Activated CD4-positive, alpha-beta T cell treated with anti-CD3 and anti-CD28 coated beads, Interleukin-2, Interleukin-6, amounts not matched to agents 100 ng/mL and 50 ng/mL, durations not matched to agents 16 hours and 8 hours (primary cell): ENCODE data around the gene JAG1.

Experiments
- DNase-seq: peaks from one replicate; pipeline ENCODE4 v3.0.0-alpha.2; 2020

JAG1 gene

GRCh38 chr20:10696650-10697049 is 22.9 kb upstream of the JAG1 start:
- peak; percentile 24 for DNase-seq

DNA sequence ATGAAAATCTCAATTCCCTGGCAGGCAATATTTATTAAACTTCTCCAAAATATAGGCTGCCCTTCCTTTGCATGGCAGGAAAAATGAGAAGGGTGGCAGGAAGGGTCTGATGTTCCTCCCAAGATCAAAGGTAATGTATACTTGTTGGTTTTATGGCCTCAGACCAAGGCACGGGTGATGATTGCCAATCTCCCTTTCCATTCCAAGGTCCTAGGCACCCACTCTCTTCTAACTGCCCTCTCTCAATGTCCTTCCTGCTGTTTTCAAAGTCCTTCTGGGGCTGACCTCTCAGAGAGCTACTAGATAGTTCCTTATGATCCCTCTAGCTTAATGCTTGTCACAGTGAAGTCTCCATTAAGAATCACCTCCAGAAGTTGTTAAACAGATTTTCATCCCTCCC is 15.6 kb upstream of the JAG1 start:
- no peak for DNase-seq

- DNase-seq, result no peak
Observed at GRCh38 chr20:10687895-10688294, 14.1 kb upstream of the JAG1 start.

DNA sequence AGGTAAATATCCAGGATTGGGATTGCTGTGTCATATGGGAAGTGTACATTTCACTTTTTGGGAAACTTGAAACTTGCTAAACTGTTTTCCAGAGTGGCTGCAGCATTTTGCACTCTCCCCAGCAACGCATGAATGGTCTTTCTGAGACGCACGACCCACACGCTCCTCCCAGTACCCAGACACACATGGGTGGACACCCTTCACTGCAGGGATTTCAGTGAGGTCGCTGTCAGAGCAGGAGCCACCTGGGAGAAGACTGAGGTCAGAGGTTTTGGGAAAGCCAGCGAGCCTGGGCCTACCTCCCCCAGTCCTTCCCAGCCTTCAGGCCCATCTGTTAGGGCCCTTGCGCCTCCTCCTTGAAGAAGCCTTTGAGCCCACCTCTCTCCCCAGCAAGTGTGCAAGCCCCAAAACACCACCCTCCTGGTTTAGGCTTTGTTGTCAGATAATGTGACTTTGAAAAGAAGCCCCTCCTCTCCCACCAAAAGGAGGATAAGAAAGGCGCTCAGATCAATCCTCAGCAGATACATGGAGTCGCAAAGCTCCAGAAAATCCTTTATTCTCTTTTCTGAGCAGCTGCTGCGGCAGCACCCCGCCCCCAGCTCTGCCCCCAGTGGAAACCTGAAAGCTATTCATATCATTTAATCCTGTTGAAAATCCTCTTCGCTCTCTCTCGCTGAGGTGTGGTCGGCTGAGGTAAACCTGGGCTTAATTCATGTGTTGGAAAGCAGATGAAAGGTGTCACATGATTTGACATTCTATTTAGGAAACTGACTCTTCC is 12.7 kb upstream of the JAG1 start:
- DNase-seq, result no peak

- no peak for DNase-seq
Observed at GRCh38 chr20:10683537-10683936, 9.7 kb upstream of the JAG1 start.

- no peak for DNase-seq
Observed at GRCh38 chr20:10682939-10683338, 9.1 kb upstream of the JAG1 start.

DNA sequence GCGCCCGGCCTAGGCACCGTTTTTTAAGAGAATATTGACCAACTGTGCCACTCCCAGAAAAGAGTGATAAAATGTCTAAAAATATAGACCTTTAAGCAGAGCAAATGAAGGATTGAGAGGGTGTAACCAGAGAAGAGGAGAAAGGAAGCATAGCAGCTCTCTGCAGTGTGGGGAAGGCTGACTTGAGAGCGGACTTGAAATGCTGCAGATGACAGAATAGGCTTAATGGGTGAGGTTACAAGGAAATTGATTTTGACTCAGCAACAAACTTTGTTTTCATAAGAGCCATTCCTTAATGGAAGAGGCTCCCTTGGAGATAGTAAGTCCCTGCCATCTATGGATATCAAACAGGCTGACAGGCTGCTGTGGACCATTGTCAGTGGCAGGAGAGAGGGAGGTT is 7.7 kb upstream of the JAG1 start:
- DNase-seq, result no peak

- DNase-seq, result no peak
Observed at GRCh38 chr20:10680571-10680970, 6.8 kb upstream of the JAG1 start.

GRCh38 chr20:10679269-10679668 is 5.5 kb upstream of the JAG1 start:
- no peak for DNase-seq

DNA sequence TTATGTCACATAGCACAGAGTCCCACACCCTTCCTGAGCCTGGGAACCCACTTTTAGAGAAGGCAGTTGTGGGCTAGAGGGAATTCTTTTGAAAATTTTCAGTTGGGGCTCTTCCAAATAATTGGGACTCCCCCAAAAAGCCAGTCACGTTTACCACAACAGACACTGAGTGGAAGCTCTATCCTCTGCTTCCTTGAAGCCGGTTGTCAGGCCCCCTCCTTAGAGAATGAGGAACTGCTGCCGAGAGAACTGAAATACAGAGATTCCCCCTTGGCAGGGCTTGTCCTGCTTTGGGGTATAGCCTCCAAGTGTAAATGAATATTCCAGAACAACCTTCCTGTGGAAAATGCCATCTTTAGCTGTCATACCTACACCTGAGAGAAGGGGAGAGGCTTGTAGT is 2.7 kb upstream of the JAG1 start:
- DNase-seq, result no peak

- no peak for DNase-seq
Observed at GRCh38 chr20:10675450-10675848, 1.6 kb upstream of the JAG1 start.

DNA sequence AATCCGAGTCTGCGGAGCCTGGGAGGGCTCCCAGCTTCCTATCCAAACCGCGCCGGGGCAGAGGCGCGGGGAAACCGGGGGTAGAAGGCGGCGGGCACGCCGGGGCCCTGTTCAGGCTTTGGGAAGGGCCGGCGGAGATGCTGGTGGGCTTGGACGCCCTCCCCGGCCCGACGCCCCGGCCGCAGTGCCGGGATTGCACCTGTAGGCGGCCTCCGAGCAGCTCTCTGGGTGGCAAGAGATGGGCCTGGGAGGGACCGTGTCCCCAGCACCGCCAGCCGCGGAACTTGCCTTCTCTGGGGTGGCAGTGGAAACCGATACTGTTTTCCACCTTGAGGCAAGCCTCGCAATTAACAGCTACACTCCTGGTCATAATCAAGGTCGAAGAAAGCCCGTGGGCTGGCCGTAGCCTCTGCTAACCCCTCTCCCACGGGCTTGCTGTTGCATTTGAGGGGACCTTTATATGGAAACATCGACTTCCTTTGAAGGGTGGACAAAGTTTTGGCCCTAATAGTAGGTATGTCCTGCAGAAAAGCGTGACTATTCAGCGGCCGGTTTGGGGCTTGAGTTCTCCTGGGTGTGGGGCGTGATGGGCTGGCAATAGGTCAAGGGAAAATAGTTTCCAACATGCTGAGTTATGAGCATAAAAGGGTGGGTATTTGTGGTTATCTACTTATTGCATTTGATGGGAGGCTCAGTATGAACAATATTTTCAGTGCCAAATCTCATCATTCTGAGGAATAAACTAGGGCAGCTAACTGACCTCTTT is 1.1 kb upstream of the JAG1 start:
- peak; percentile 58 for DNase-seq

DNA sequence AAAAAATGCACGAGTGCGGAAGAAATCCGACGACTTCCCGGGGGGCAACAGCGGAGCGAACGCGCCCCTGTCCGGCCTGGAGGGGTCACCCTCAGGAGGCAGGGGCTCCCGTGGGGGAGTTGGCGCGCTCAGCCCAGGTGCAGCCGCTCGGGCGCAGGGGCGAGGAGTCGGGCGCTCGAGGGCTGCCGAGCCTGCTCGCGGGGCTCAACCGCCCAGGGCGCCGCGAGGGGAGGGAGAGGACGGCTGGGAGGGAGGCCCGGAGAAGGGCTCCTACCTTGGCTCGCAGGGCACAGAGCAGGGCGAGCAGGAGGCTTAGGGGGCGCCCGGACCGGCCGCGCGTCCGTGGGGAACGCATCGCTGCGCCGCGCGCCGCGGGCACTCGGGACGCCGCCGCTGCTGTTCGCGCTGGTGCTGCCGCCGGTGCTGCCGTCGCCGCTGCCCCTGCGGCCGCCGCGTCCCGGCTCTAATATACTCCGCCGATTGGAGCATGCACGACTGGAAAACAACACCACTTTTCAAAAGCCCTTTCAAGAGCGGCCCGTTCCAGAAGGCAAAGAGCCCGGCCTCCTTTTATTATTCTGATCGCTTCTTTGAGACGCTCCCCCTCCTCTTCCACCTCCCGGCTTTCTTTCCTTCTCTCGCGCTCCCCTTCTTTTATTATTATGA is 490 bp downstream of the JAG1 start:
- no peak for DNase-seq

GRCh38 chr20:10672624-10673127 is 1.1 kb downstream of the JAG1 start:
- peak; percentile 56 for DNase-seq

DNA sequence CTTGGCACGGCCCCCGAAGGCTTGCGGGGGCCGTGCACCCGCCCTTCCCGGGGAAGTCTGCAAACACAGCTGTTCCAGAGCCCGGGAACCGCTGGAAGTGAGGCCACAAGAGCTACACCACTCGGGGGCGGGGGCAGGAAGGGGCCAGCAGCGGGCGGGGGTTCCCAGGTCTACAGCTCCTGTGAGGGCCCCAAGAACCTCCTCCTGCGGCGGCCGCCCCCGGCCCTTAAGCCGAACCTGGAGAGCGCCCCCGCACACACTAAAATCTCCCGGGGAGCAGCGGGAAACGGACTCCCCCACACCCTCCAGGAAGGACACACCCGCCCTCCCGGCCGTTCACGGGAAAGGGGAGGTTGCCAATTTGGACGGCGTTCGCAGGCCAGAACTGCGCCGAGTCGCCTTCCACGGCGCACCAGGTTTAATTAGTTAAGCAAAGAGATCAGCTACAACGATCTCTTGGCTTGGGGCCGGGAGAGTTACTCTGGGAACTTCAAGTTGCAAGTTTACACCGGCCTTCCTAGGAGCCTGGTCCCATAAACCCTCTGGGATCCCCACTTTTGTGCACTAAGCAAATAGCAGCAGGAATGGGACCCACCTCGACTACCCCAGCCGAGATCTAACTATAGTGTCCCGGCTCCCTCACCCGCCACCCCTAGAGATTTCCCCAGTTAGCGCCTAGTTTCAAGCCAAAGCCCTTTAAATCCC is 1.7 kb downstream of the JAG1 start:
- peak; percentile 5 for DNase-seq

- DNase-seq, result peak; percentile 44
Observed at GRCh38 chr20:10671221-10671918, 2.4 kb downstream of the JAG1 start.

DNA sequence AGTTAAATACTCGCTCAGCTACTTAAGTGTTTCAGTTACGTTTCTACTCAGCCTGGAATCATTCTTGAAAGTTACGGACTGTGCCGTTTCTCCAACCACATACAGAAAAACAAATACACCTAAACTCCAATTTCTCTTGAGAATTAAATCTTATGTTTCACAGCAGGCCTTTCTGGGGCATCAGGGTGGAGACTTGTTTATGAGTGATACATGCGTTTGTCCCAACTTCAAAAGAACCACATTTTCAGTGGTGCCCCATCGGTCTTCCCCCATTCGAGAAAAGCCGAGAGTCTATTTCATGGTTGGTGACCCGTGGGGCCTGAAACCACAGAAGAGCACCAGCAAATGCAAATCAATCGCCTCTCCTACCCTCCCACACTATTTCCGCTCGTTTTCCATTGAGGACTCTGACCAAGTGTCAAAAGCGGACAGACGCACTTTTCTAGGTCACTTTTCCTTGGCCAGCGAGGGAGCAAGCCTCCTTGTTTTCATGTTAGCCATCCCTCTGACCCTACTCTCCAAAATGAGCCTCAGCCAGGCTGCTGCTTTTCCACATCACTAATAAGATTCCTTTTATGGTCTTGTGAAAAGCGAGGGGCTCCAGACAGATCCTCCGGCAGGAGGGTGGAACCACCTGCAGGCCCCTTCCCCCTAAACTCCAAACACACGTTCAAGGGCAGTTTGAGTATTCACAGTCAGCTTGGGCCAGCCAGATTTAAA is 3.1 kb downstream of the JAG1 start:
- DNase-seq, result no peak

GRCh38 chr20:10669843-10670446 is 3.9 kb downstream of the JAG1 start:
- no peak for DNase-seq

DNA sequence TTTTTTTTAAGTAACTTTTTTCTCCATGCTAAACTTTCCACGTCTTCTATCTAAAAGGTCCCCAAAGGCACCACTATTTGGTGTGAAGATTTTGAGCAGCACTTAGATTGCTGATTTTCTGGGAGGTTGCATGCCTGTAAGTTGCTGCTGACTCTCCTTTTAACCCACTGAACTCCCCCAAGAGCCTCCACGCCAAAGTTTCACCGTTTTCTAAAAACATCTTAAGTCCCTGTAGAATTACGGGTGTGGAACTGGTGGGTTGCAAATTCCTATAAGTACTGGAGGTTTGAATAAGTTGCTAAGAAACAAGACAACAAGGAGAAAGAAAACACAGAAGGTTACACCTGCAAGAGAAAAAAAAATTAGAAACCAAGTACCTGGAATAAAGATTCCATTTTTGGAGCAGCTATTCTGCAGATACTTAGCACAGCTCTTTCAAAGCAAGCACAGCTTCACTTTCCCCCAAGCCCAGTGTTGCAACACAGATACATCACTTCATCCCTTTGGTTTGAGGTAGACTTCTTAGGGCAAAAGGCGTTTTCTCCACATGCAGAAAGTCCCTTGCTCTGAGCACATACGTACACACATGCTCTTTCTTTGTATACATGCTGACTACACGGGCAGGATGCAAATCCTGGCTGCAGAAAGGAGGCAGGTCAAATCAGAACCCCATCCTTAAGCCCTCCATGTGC is 5.0 kb downstream of the JAG1 start:
- no peak for DNase-seq

DNA sequence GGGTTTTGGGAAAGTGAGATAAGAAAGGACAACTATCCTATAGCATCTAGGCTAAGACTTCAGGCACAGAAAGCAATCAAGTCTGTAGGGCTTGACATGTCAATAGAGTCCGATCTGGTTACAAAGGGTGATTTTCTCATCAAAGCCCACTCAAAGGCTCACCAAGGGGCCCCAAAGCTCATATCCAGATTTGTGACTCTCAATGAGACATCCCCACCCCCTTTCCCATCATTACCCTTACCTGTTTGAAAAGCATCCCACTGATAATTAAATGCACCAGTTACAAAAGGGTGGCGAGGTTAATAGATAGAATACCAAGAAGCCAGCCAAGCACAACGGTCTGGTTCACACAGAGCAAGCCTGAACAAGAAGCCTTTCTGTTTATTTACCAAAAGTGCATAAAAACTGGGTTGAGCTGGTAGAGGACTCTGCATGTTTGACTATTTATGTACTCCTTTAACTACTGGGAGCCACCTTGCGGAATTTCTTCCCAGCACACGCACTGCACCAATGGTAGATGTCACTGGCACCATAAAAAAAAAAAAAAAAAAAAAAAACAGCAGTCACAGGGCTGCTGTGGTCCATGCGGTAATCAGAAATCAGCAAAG is 6.1 kb downstream of the JAG1 start:
- no peak for DNase-seq
